ENCODE data around the gene NKPD1. TPM values are rescaled to one million over a fixed set of nuclear protein-coding genes. Genes with fewer than 3 reads are reported as not detected.
A peak's percentile ranks its signal among the peaks of the same experiment; 100 is the strongest.

The NKPD1 gene
- total and polyA plus RNA-seq, 9 donors = 0.11 to 0.57 (median 0.20) TPM; not detected in 1

GRCh38 chr19:45171211-45171623, 10.4 kb upstream of the NKPD1 start:
- 40 to 65% (median 58%) methylated on average over 7 of the region's 7 CpGs for WGBS, 3 donors
- H3K27ac ChIP-seq = no peak overlapping the region

GRCh38 chr19:45170146-45171106, 9.6 kb upstream of the NKPD1 start:
- DNase-seq = no peak
- H3K27me3 ChIP-seq = no peaks in the 10 kb centered on the region
- H3K27ac ChIP-seq = no peak overlapping the region
- no peaks in the 10 kb centered on the region for H3K9me3 ChIP-seq
- H3K4me3 ChIP-seq = no peak overlapping the region
- H3K36me3 ChIP-seq = no peaks in the 10 kb centered on the region
- TF ChIP-seq POLR2A (IDR thresholded peaks at IDR 0.05) (no peak), EP300 (IDR thresholded peaks at IDR 0.05) (no peak), CTCF (IDR thresholded peaks at IDR 0.05) (no peak)
- 75 to 81% (median 78%) methylated on average over 21 of the region's 21 CpGs for WGBS, 3 donors
- intact Hi-C loops (cut with DNase I) = no loop called here
- no peaks in the 10 kb centered on the region for H3K4me1 ChIP-seq (ENCODE audit: insufficient read depth)

More at GRCh38 chr19:45171211-45171623, 10.4 kb upstream of the NKPD1 start:
- Histone ChIP-seq H3K4me3 (no peak overlapping the region), H3K9me3 (no peaks in the 10 kb centered on the region), H3K36me3 (no peaks in the 10 kb centered on the region), H3K4me1 (ENCODE audit: insufficient read depth) (no peaks in the 10 kb centered on the region), H3K27me3 (no peaks in the 10 kb centered on the region)
- TF ChIP-seq POLR2A (IDR thresholded peaks at IDR 0.05) (no peak), EP300 (IDR thresholded peaks at IDR 0.05) (no peak), CTCF (IDR thresholded peaks at IDR 0.05) (no peak)
- DNase-seq = no peak
- intact Hi-C loops (cut with DNase I) = no loop called here

- 85 to 93% (median 90%) methylated on average over 5 to 10 of the region's 10 CpGs for WGBS, 3 donors
- H3K27ac ChIP-seq = no peak overlapping the region
- H3K27me3 ChIP-seq = no peaks in the 10 kb centered on the region
- H3K4me1 ChIP-seq (ENCODE audit: insufficient read depth) = no peaks in the 10 kb centered on the region
- H3K4me3 ChIP-seq = no peak overlapping the region
- no peaks in the 10 kb centered on the region for H3K36me3 ChIP-seq
- intact Hi-C loops (cut with DNase I) = no loop called here
- H3K9me3 ChIP-seq = no peaks in the 10 kb centered on the region
- TF ChIP-seq CTCF (IDR thresholded peaks at IDR 0.05) (no peak), POLR2A (IDR thresholded peaks at IDR 0.05) (no peak), EP300 (IDR thresholded peaks at IDR 0.05) (no peak)
- no peak for DNase-seq
These were observed 8.8 kb upstream of the NKPD1 start for GRCh38 chr19:45169602-45170001.

- 86 to 92% (median 90%) methylated on average over 16 of the region's 16 CpGs for WGBS, 3 donors
These were observed 8.1 kb upstream of the NKPD1 start for GRCh38 chr19:45168767-45169351.

More at GRCh38 chr19:45168767-45169351, 8.1 kb upstream of the NKPD1 start:
- Histone ChIP-seq H3K27me3 (no peaks in the 10 kb centered on the region), H3K4me1 (ENCODE audit: insufficient read depth) (no peaks in the 10 kb centered on the region), H3K9me3 (no peaks in the 10 kb centered on the region), H3K36me3 (no peaks in the 10 kb centered on the region), H3K27ac (no peak overlapping the region), H3K4me3 (no peak overlapping the region)
- TF ChIP-seq CTCF (IDR thresholded peaks at IDR 0.05) = no peak
- TF ChIP-seq POLR2A (IDR thresholded peaks at IDR 0.05) = no peak
- TF ChIP-seq EP300 (IDR thresholded peaks at IDR 0.05) = no peak
- intact Hi-C loops (cut with DNase I) = no loop called here
- DNase-seq = peak in 1 of 5 donors; percentile 37
